Metanephros (tissue), 1 donor: ENCODE results near the gene AGFG1. TPM values are rescaled to one million over a fixed set of nuclear protein-coding genes. Genes with fewer than 3 reads are reported as not detected.

Experiments
- total RNA-seq: library from RNA; depleted of rRNA; stranded (reverse); fragments of >200 nt; gene quantifications from one replicate; pipeline ENCODE4 v1.2.3, GENCODE V29; 2014

The AGFG1 gene
- 79.8 TPM for total RNA-seq

GRCh38 chr2:227471924-227472264 lies at the start of gene AGFG1:
AGFG1 (plus strand) TSS chr2:227472156; CDS start chr2:227472422, 266 bp downstream.

DNA sequence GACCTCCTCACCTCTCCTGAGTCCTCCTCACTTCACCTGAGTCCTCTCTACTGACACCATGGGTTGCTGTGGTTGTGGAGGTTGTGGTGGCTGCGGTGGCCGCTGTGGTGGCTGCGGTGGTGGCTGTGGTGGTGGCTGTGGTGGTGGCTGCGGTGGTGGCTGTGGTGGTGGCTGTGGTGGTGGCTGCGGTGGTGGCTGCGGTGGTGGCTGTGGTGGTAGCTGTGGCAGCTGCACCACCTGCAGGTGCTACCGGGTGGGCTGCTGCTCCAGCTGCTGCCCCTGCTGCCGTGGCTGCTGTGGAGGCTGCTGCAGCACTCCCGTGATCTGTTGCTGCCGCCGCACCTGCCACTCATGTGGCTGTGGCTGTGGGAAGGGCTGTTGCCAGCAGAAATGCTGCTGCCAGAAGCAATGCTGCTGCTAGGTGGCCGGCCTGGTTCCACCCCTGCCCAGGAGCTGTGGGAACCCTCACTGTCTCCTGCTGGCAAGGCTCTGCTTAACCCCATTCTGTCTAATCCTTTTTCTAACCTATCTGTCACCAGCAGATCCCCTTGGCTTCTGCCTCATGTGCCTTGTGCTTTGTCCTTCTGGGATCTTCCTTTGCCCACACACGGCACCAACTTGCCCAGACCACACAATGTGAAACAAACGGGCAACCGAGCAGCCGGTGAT lies 127.0 kb downstream of the AGFG1 start, which contains the start of gene SCYGR2:
TSS of gene SCYGR2 (plus strand) at position 59 of the 669 bp plus-strand sequence. CDS start at position 59, 0 bp downstream.

Other genes starting within 250 kb of the AGFG1 start
- 95.1 TPM for gene MFF, start 146.9 kb upstream of the AGFG1 start, total RNA-seq
- gene TM4SF20, start 92.8 kb upstream of the AGFG1 start, total RNA-seq, result not detected
- gene SCYGR1, start 84.2 kb upstream of the AGFG1 start, total RNA-seq, result not detected
- gene SCYGR2, start 126.7 kb downstream of the AGFG1 start, total RNA-seq, result not detected
- not detected for gene SCYGR3, start 142.7 kb downstream of the AGFG1 start, total RNA-seq
- gene SCYGR4, start 145.3 kb downstream of the AGFG1 start, total RNA-seq, result not detected
- gene SCYGR5, start 194.6 kb downstream of the AGFG1 start, total RNA-seq, result not detected
- 15.9 TPM for gene SLC19A3, start 245.9 kb downstream of the AGFG1 start, total RNA-seq